ENCODE data around the gene ACAA1. TPM values are rescaled to one million over a fixed set of nuclear protein-coding genes. Genes with fewer than 3 reads are reported as not detected.

ACAA1 gene
- total and polyA plus RNA-seq, 9 of the 15 experiments (the other 6 are each of a cell fraction or from before 2014, with no cell fraction given): 4.0 to 88.9 (median 57.2) TPM

DNA sequence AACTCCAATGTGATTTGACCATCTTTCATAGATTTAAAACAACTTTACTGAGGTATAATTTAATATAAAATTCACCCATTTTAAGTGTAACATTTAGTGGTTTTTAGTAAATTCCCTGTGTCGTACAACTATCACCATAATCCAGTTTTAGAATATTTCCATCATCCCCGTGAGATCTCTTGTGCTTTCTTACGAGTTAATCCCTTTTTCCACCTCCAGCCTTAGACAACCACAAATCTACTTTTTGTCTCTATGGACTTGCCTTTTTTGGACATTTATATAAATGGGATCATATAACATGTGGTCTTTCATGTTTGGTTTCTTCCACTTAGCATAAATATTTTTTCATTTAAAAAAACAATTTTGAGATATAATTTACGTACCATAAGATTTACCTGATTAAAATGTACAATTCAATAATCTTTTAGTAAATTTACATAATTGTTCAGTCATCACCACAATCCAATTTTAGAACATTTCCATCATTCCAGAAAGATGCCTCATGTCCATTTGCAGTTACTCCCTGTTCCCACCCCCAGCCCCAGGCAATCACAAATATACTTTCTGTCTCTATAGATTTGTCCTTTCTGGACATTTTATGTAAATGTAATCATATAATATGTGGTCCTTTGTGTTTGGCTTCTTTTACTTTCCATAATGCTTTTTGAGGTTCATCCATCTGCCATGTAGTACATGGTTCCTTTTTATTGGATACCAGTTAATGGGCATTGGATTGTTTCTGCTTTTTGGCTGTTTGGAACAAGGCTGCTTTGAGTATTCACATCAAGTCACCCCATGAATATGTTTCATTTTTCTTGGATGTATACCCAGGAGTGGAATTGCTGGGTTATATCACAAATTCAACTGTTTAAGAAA, 31.5 kb upstream of the ACAA1 start:
- DNase-seq (ENCODE audit: extremely low read depth in 1 of 4, low spot score in 3 of 4) (no peak), FAIRE-seq (no peak), ATAC-seq (no peak)
- POLR2A ChIA-PET: interaction anchor here (5.4 kb wide), 1 partner anchor 30 kb away, joined by 55 read pairs; the partner anchor contains the start of genes ACAA1 and MYD88
- CTCF ChIA-PET (ENCODE audit: low intra/inter-chr PET ratio): no interaction called here
- intact Hi-C loops (cut with micrococcal nuclease) (no loop called here), in situ Hi-C loops (cut with MboI) (no loop called here)
- H3K4me1 ChIP-seq (replicated peaks in 1 of 2; ENCODE audit: control insufficient read depth in 2 of 2, insufficient read depth in 2 of 2, low read length in 2 of 2): peaks cover 19 to 29% of the 10 kb centered on the region in 2 experiments
- peaks cover 81% of the 10 kb centered on the region for H3K79me2 ChIP-seq (ENCODE audit: control insufficient read depth, insufficient read depth, low read length)
- no peaks in the 10 kb centered on the region for H3K9me3 ChIP-seq (replicated peaks; ENCODE audit: control insufficient read depth, insufficient read depth, low read depth, low read length)
- H3K4me3 ChIP-seq: no peak overlapping the region
- no peak overlapping the region for H3K9ac ChIP-seq (ENCODE audit: insufficient read depth in 1 of 2, low read depth in 2 of 2, low read length in 2 of 2)
- no peak overlapping the region for H3K4me2 ChIP-seq (ENCODE audit: insufficient read depth, low read length)
- no peak overlapping the region for H3K27ac ChIP-seq (ENCODE audit: extremely low read depth, low read depth, low read length)
- WGBS (ENCODE audit: insufficient coverage, low coverage, missing lambda C conversion rate): 80% methylated on average over 4 of the region's 4 CpGs
- peaks cover 2% of the 10 kb centered on the region for H3K9me1 ChIP-seq (ENCODE audit: control insufficient read depth, insufficient read depth, low read length)
- peaks cover 23% of the 10 kb centered on the region for H3K36me3 ChIP-seq (ENCODE audit: control insufficient read depth, insufficient read depth, low read length)
- TF ChIP-seq NR2F6 (CRISPR knock-in tag; IDR thresholded peaks at IDR 0.05) (no peak), ZNF561 (CRISPR knock-in tag; conservative IDR thresholded peaks at IDR 0.05) (no peak), SETDB1 (IDR thresholded peaks at IDR 0.05; ENCODE audit: low read length) (no peak), ZBTB49 (CRISPR knock-in tag; IDR thresholded peaks at IDR 0.05; ENCODE audit: borderline replicate concordance) (no peak), CC2D1A (IDR thresholded peaks at IDR 0.05) (no peak), MTF1 (CRISPR knock-in tag; IDR thresholded peaks at IDR 0.05; ENCODE audit: borderline replicate concordance) (no peak), HNRNPH1 (optimal IDR thresholded peaks at IDR 0.05; ENCODE audit: low read depth, low read length) (no peak), ZNF445 (CRISPR knock-in tag; IDR thresholded peaks at IDR 0.05; ENCODE audit: low read depth) (no peak), RB1 (IDR thresholded peaks at IDR 0.05; ENCODE audit: low read depth) (no peak), KAT7 (CRISPR knock-in tag; IDR thresholded peaks at IDR 0.05; ENCODE audit: borderline replicate concordance) (no peak), GATAD2A (IDR thresholded peaks at IDR 0.05) (no peak), POLR2G (IDR thresholded peaks at IDR 0.05; ENCODE audit: low read depth, low read length) (no peak), ZNF507 (tag; conservative IDR thresholded peaks at IDR 0.05) (no peak), NCOA2 (IDR thresholded peaks at IDR 0.05; ENCODE audit: partially characterized antibody in 2 of 2) (no peak), GTF2A2 (tag; IDR thresholded peaks at IDR 0.05) (no peak)
- peaks cover 19% of the 10 kb centered on the region for H4K20me1 ChIP-seq (replicated peaks; ENCODE audit: control insufficient read depth, insufficient read depth, low read length)
- H3K27me3 ChIP-seq (ENCODE audit: control insufficient read depth in 2 of 2, insufficient read depth in 2 of 2, low read length in 2 of 2): no peaks in the 10 kb centered on the region
- BruUV-seq (replicated peaks): no TSS peak
- H2AFZ ChIP-seq (ENCODE audit: low read depth, low read length): no peak overlapping the region

All from K562 (cell line).